Measurements from ENCODE around the gene SIPA1. TPM values are rescaled to one million over a fixed set of nuclear protein-coding genes. Genes with fewer than 3 reads are reported as not detected.

Gene SIPA1
- total and polyA plus RNA-seq, 9 of the 15 experiments (the other 6 are each of a cell fraction or from before 2014, with no cell fraction given), result 0.25 to 85.8 (median 16.8) TPM

- TF ChIP-seq HMGXB4 (CRISPR knock-in tag; IDR thresholded peaks at IDR 0.05) (no peak), ZNF444 (CRISPR knock-in tag; IDR thresholded peaks at IDR 0.05) (no peak), CSDE1 (IDR thresholded peaks at IDR 0.05) (no peak), ZNF274 (IDR thresholded peaks at IDR 0.05; ENCODE audit: borderline replicate concordance, low read depth, low read length) (no peak), SOX6 (IDR thresholded peaks at IDR 0.05) (no peak; the same call in 1 of the 2 replicates), ESRRA (IDR thresholded peaks at IDR 0.05; ENCODE audit: borderline replicate concordance, low read depth) (peak; percentile 72), ZNF785 (CRISPR knock-in tag; IDR thresholded peaks at IDR 0.05) (no peak), THRAP3 (IDR thresholded peaks at IDR 0.05; ENCODE audit: borderline replicate concordance) (no peak), LEF1 (IDR thresholded peaks at IDR 0.05) (no peak), DACH1 (IDR thresholded peaks at IDR 0.05; ENCODE audit: partially characterized antibody) (no peak), RFX7 (CRISPR knock-in tag; IDR thresholded peaks at IDR 0.05) (no peak), NELFE (IDR thresholded peaks at IDR 0.05; ENCODE audit: insufficient read depth, insufficient read length) (no peak), ZFPM2 (CRISPR knock-in tag; IDR thresholded peaks at IDR 0.05) (no peak), NCOA4 (IDR thresholded peaks at IDR 0.05; ENCODE audit: partially characterized antibody) (no peak), DNMT1 (IDR thresholded peaks at IDR 0.05) (no peak), KDM4B (IDR thresholded peaks at IDR 0.05; ENCODE audit: borderline replicate concordance in 2 of 2, low read depth in 1 of 2) (peak in 1 of 2 experiments; percentile 46; a peak in 1 of 4 replicates), HBP1 (CRISPR knock-in tag; IDR thresholded peaks at IDR 0.05) (no peak), ATF1 (CRISPR knock-in tag; IDR thresholded peaks at IDR 0.05) (no peak), ATF1 (tag; IDR thresholded peaks at IDR 0.05) (peak; percentile 97), RBFOX2 (IDR thresholded peaks at IDR 0.05; ENCODE audit: low read depth, low read length) (peak; percentile 83), HOXB6 (CRISPR knock-in tag; IDR thresholded peaks at IDR 0.05; ENCODE audit: borderline replicate concordance) (no peak), PHF8 (IDR thresholded peaks at IDR 0.05; ENCODE audit: borderline replicate concordance, low read length) (peak; percentile 83), CAMTA2 (CRISPR knock-in tag; conservative IDR thresholded peaks at IDR 0.05) (no peak), ZZZ3 (IDR thresholded peaks at IDR 0.05) (no peak), HSF4 (CRISPR knock-in tag; IDR thresholded peaks at IDR 0.05; ENCODE audit: borderline replicate concordance) (no peak)
- TF ChIP-seq, protein P1, sequence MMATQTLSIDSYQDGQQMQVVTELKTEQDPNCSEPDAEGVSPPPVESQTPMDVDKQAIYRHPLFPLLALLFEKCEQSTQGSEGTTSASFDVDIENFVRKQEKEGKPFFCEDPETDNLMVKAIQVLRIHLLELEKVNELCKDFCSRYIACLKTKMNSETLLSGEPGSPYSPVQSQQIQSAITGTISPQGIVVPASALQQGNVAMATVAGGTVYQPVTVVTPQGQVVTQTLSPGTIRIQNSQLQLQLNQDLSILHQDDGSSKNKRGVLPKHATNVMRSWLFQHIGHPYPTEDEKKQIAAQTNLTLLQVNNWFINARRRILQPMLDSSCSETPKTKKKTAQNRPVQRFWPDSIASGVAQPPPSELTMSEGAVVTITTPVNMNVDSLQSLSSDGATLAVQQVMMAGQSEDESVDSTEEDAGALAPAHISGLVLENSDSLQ (IDR thresholded peaks at IDR 0.05), result peak; percentile 100
These were observed 22.5 kb upstream of the SIPA1 start, which contains the start of gene PCNX3 (continued) for GRCh38 chr11:65615229-65615949.
